ENCODE results near the gene BRPF1.

The BRPF1 gene

DNA sequence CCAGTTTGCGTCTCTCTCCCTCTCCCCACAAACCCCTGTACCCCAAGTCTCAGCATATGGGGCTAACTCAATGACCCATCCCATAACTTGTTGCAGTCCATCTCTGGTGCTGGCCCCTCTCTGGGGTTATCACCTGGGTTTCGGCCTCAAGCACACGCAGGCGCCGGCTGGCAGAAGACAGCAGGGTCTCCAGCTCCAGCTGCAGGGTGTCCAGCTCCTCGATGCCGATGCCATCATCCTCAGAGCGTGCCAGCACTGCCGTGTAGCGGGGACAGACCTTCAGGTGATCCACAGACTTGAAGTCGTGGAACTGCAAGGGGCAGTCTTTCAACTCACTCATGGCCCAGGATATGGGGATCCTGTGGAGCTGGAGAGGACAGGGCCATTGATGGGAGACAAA lies 59.6 kb downstream of the BRPF1 start:
- DNase-seq (ENCODE audit: low read depth), result no peak

GRCh38 chr3:9791790-9792404 lies 60.4 kb downstream of the BRPF1 start:
- no peak for DNase-seq (ENCODE audit: low read depth)

DNA sequence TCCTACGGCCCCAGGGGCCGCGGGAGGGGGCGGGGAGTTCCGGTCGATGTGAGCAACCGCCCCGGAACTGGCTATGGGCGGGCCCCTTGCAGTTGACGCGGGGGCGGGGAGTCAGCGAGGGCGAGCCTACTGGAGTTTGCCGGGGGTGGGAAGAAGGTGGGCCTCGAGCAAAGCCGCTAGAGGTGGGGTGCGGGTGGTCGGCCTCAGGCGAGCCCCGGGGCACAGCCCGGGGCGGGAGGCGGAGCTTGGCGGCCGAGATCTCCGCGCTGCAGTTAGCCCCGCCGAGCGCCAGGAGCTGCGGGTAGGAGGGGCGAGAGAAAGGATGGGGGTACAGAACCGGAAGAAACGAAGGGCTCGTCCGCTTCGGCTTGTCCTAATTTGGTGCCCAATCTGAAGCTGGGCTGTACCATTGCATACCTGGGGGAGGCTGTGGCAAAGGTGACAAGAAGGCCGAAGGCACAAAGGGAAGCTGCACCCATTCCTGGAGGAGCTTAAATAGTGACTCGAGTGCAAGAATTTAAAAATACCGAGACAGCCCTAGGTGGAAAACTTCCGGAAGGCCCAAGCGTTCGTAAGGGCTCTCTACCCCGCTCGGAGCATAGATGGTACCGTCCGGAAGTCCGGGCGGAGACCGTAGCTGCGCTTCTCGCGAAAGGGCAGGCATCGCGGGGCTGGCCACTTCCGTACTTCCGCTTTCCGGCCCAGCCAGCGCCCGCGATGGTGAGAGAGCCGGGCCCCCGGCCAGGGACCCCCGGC lies 61.0 kb downstream of the BRPF1 start, which contains the start of the genes ARPC4 and TADA3:
Gene ARPC4, plus strand, starts transcription at position 678 of the 756 bp plus-strand sequence. Its CDS starts 40 bp downstream, at position 718.
Gene TADA3, minus strand, starts transcription at position 69 of the 756 bp plus-strand sequence. CDS start 1,007 bp downstream, outside the sequence.
- DNase-seq (ENCODE audit: low read depth), result peak; percentile 98

DNA sequence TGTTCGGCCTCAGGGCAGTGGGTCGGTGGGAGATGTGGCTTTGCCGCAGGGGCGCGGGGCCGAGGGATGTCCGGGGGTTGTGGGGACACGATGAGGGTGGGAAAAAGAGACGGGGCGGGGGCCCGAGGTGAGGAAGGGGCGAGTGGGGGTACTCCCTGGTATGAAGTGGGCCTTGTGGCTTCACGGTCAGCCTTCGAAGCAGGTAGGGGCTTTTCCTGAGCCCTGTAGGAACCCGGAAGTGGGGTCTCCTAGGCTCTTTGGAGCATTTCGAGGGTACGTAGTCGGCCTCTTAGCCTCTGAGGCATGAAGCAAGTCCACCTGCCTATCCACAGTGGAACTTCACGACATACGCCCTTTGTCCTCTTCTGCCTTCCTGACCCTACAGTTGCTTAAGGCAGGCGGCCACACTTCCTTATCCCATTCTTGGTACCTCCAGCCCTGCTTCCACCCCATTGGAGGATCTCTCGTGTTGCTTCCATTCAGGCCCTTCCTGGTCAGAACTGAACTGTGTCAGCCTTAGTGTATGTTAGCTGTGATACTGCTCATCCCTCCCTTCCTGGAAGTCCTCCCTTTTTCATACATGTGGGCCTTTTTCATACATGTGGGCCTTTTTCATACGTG lies 61.7 kb downstream of the BRPF1 start:
- no peak for DNase-seq (ENCODE audit: low read depth)

DNA sequence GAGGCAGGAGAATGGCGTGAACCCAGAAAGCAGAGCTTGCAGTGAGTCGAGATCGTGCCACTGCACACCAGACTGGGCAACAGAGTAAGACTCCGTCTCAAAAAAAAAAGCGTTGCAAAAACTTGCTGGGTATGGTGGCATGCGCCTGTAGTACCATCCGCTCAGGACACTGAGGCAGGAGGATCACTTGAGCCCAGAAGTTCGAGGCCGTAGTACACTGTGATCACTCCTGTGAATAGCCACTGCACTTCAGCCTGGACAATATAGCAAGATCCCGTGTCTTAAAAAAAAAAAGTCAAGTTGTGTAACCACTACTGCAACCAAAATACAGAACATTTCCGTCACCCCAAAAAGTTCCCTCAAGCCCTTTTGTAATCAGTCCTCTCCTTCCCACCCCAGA lies 62.9 kb downstream of the BRPF1 start:
- DNase-seq (ENCODE audit: low read depth), result no peak

- DNase-seq (ENCODE audit: low read depth), result no peak
Measured at GRCh38 chr3:9795207-9795606, 63.7 kb downstream of the BRPF1 start.

DNA sequence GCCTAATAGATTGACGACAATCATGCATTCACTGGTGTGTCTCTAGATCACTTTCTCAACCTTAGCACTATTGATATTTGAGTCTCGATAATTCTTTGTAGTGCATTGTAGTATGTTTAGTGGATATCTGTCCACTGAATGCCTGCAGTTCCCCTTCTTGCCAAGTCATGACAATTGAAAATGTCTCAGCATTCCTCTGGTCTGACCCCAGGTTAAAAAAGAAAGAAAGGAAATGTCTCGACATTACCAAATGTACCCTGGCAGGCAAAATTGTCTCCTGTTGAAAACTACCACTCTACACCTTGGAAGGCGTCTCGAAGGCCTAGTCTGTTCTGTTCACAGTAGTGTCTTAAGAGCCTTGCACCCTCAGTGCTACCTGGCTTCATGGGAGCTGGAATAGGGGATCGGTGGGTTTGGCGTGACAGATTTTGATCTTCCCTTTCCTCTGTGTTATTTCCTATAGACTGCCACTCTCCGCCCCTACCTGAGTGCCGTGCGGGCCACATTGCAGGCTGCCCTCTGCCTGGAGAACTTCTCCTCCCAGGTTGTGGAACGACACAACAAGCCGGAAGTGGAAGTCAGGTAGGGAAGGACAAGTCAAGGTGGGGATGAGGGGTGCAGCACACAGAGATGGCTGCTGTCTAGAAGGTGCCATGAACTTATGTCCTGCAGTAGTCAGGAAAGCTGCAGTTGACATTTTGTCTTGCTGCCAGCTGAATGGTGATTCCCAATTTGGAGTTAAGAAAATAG lies 65.8 kb downstream of the BRPF1 start:
- no peak for DNase-seq (ENCODE audit: low read depth)

Measured in HS-5 (cell line).